ENCODE measurements around the gene FKBP5. TPM values are rescaled to one million over a fixed set of nuclear protein-coding genes. Genes with fewer than 3 reads are reported as not detected.

FKBP5 gene
- total RNA-seq, 2 experiments from 2014 or later, result 42.5 to 79.1 TPM

GRCh38 chr6:35552285-35552917 is 136.3 kb downstream of the FKBP5 start:
- no peak overlapping the region for H3K4me3 ChIP-seq (ENCODE audit: low read depth, low read length, poor library complexity, severe bottlenecking)
- POLR2A ChIA-PET, result no interaction called here
- BruUV-seq (replicated peaks), result no TSS peak
- no peaks in the 10 kb centered on the region for H3K9me2 ChIP-seq (ENCODE audit: insufficient read depth, low read length)
- no peaks in the 10 kb centered on the region for H3K36me3 ChIP-seq (ENCODE audit: insufficient read depth, low read length)
- H3K79me2 ChIP-seq (ENCODE audit: insufficient read depth, low read depth, low read length), result no peaks in the 10 kb centered on the region
- no peak overlapping the region for H3K27ac ChIP-seq (ENCODE audit: low read depth, low read length, poor library complexity, severe bottlenecking)
- H2AFZ ChIP-seq (ENCODE audit: low read length), result no peak overlapping the region
- H4K20me1 ChIP-seq (ENCODE audit: insufficient read depth, low read length), result no peaks in the 10 kb centered on the region
- CTCF ChIA-PET (ENCODE audit: unreplicated experiment), result interaction anchor here (0.5 to 1.6 kb wide), 3 partner anchors 25 to 184 kb away, joined by 3 to 8 read pairs (median 6); partner anchors contain the start of gene ARMC12
- intact Hi-C loops (cut with micrococcal nuclease; ENCODE audit: unreplicated experiment), result no loop called here
- no peak overlapping the region for H3K4me2 ChIP-seq (ENCODE audit: low read length)
- DNase-seq (ENCODE audit: low spot score), result peak; percentile 39
- no peaks in the 10 kb centered on the region for H3K4me1 ChIP-seq (ENCODE audit: insufficient read depth, low read length, poor library complexity, severe bottlenecking)
- peak; percentile 95 for TF ChIP-seq CTCF (conservative IDR thresholded peaks at IDR 0.05; ENCODE audit: low read length)
- no peak for TF ChIP-seq EZH2phosphoT487 (IDR thresholded peaks at IDR 0.05; ENCODE audit: borderline replicate concordance, low read depth, low read length)
- H3K9me3 ChIP-seq (ENCODE audit: low read length), result peaks cover 12% of the 10 kb centered on the region; the same call in 1 of the 2 replicates

GRCh38 chr6:35550437-35550836 is 138.3 kb downstream of the FKBP5 start:
- Histone ChIP-seq H3K4me2 (ENCODE audit: low read length) (no peak overlapping the region), H4K20me1 (ENCODE audit: insufficient read depth, low read length) (no peaks in the 10 kb centered on the region), H3K27ac (ENCODE audit: low read depth, low read length, poor library complexity, severe bottlenecking) (no peak overlapping the region), H3K9me2 (ENCODE audit: insufficient read depth, low read length) (no peaks in the 10 kb centered on the region), H2AFZ (ENCODE audit: low read length) (no peak overlapping the region), H3K36me3 (ENCODE audit: insufficient read depth, low read length) (no peaks in the 10 kb centered on the region), H3K79me2 (ENCODE audit: insufficient read depth, low read depth, low read length) (no peaks in the 10 kb centered on the region), H3K9me3 (ENCODE audit: low read length) (peaks cover 12% of the 10 kb centered on the region; the same call in 1 of the 2 replicates), H3K4me3 (ENCODE audit: low read depth, low read length, poor library complexity, severe bottlenecking) (no peak overlapping the region), H3K4me1 (ENCODE audit: insufficient read depth, low read length, poor library complexity, severe bottlenecking) (no peaks in the 10 kb centered on the region)
- DNase-seq (ENCODE audit: low spot score), result no peak
- TF ChIP-seq CTCF (conservative IDR thresholded peaks at IDR 0.05; ENCODE audit: low read length) (no peak), EZH2phosphoT487 (IDR thresholded peaks at IDR 0.05; ENCODE audit: borderline replicate concordance, low read depth, low read length) (no peak)
- CTCF ChIA-PET (ENCODE audit: unreplicated experiment), result no interaction called here
- intact Hi-C loops (cut with micrococcal nuclease; ENCODE audit: unreplicated experiment), result no loop called here
- no TSS peak for BruUV-seq (replicated peaks)
- POLR2A ChIA-PET, result no interaction called here

- no peak for DNase-seq (ENCODE audit: low spot score)
- Histone ChIP-seq H3K9me3 (ENCODE audit: low read length) (peaks cover 12% of the 10 kb centered on the region; the same call in 1 of the 2 replicates), H4K20me1 (ENCODE audit: insufficient read depth, low read length) (no peaks in the 10 kb centered on the region), H3K4me2 (ENCODE audit: low read length) (no peak overlapping the region), H2AFZ (ENCODE audit: low read length) (no peak overlapping the region), H3K27ac (ENCODE audit: low read depth, low read length, poor library complexity, severe bottlenecking) (no peak overlapping the region), H3K36me3 (ENCODE audit: insufficient read depth, low read length) (no peaks in the 10 kb centered on the region), H3K4me1 (ENCODE audit: insufficient read depth, low read length, poor library complexity, severe bottlenecking) (no peaks in the 10 kb centered on the region), H3K4me3 (ENCODE audit: low read depth, low read length, poor library complexity, severe bottlenecking) (no peak overlapping the region), H3K9me2 (ENCODE audit: insufficient read depth, low read length) (no peaks in the 10 kb centered on the region), H3K79me2 (ENCODE audit: insufficient read depth, low read depth, low read length) (no peaks in the 10 kb centered on the region)
- POLR2A ChIA-PET, result no interaction called here
- intact Hi-C loops (cut with micrococcal nuclease; ENCODE audit: unreplicated experiment), result no loop called here
- TF ChIP-seq CTCF (conservative IDR thresholded peaks at IDR 0.05; ENCODE audit: low read length) (no peak), EZH2phosphoT487 (IDR thresholded peaks at IDR 0.05; ENCODE audit: borderline replicate concordance, low read depth, low read length) (no peak)
- CTCF ChIA-PET (ENCODE audit: unreplicated experiment), result no interaction called here
- BruUV-seq (replicated peaks), result no TSS peak
These were observed 141.0 kb downstream of the FKBP5 start for GRCh38 chr6:35547676-35548075.
